HepG2 (cell line): ENCODE results near the gene WEE1.

Experiments
- CTCF ChIP-seq: sonication (generic); formaldehyde crosslinking; IDR thresholded peaks from 2 replicates; pipeline ENCODE4 v1.5.0; 2020; ENCODE audit warnings: mild to moderate bottlenecking, missing genetic modification reagents, moderate library complexity
- GABPA ChIP-seq, 2 experiments: IDR thresholded peaks; 2 replicates each; pipeline ENCODE4 v1.6.1; 2011 to 2016; ENCODE audit warnings: low read depth in 2 of 2, low read length in 1 of 2, missing biosample characterization in 1 of 2, missing genetic modification characterization in 1 of 2
- KAT7 ChIP-seq: IDR thresholded peaks from 2 replicates; pipeline ENCODE4 v1.6.1; 2018; ENCODE audit warnings: borderline replicate concordance, missing compliant biosample characterization
- MAX ChIP-seq: IDR thresholded peaks from 2 replicates; pipeline ENCODE4 v1.6.1; 2012; ENCODE audit warnings: inconsistent platforms
- TBP ChIP-seq: sonication (generic); formaldehyde crosslinking; IDR thresholded peaks from 2 replicates; pipeline ENCODE4 v1.5.0; 2020; ENCODE audit warnings: missing genetic modification reagents

GRCh38 chr11:9581556-9582161 lies 8.2 kb downstream of the WEE1 start:
- TF ChIP-seq GABPA (IDR thresholded peaks at IDR 0.05; ENCODE audit: low read depth, low read length) = no peak
- no peak for TF ChIP-seq GABPA (CRISPR knock-in tag; IDR thresholded peaks at IDR 0.05; ENCODE audit: low read depth)
- no peak for TF ChIP-seq TBP (CRISPR knock-in tag)
- TF ChIP-seq KAT7 (CRISPR knock-in tag) = no peak
- TF ChIP-seq CTCF (CRISPR knock-in tag) = no peak
- no peak for TF ChIP-seq MAX
